ENCODE results near the gene SERPINB10. TPM values are rescaled to one million over a fixed set of nuclear protein-coding genes. Genes with fewer than 3 reads are reported as not detected.

SERPINB10 gene
- total and polyA plus RNA-seq, 2 of the 8 experiments (the other 6 are each of a cell fraction or from before 2014, with no cell fraction given) = not detected

- no peak overlapping the region for H3K18ac ChIP-seq (ENCODE audit: extremely low read depth, low read length)
- FAIRE-seq (no peak), DNase-seq (ENCODE audit: low read depth in 1 of 2, low spot score in 2 of 2) (no peak)
- ChIA-PET POLR2A (ENCODE audit: partially characterized antibody) (no interaction called here), CTCF (ENCODE audit: partially characterized antibody) (interaction anchor here (5.5 to 6.3 kb wide), 2 partner anchors 13 to 19 kb away, joined by 34 to 36 read pairs; no protein-coding TSS in a partner anchor)
- no peak overlapping the region for H3K4ac ChIP-seq (replicated peaks; ENCODE audit: insufficient read length, low read depth, low read length)
- no peak overlapping the region for H2BK12ac ChIP-seq (ENCODE audit: low read depth, low read length)
- H3K79me2 ChIP-seq (ENCODE audit: control insufficient read depth in 1 of 2, insufficient read depth in 2 of 2, low read length in 2 of 2) = no peaks in the 10 kb centered on the region
- H3K56ac ChIP-seq (replicated peaks; ENCODE audit: insufficient read length, low read depth, low read length) = no peak overlapping the region
- H3K9me3 ChIP-seq (ENCODE audit: insufficient read depth in 2 of 2, low read depth in 1 of 2, low read length in 1 of 2) = no peaks in the 10 kb centered on the region
- no peak overlapping the region for H2BK20ac ChIP-seq (ENCODE audit: low read length)
- no peaks in the 10 kb centered on the region for H3K36me3 ChIP-seq (ENCODE audit: control insufficient read depth in 2 of 4, insufficient read depth in 4 of 4, low read length in 3 of 4)
- no peak overlapping the region for H4K91ac ChIP-seq (replicated peaks; ENCODE audit: insufficient read length, low read length)
- H3K4me2 ChIP-seq (ENCODE audit: insufficient read depth in 1 of 2, low read depth in 2 of 2, low read length in 2 of 2) = no peak overlapping the region
- peaks cover 0 to 1% of the 10 kb centered on the region in 2 experiments for H4K20me1 ChIP-seq (replicated peaks in 1 of 2; ENCODE audit: control insufficient read depth in 1 of 2, insufficient read depth in 2 of 2, low read length in 2 of 2)
- H2BK5ac ChIP-seq (ENCODE audit: low read depth, low read length) = no peak overlapping the region
- H3K27me3 ChIP-seq (replicated peaks in 1 of 4; ENCODE audit: control insufficient read depth in 3 of 4, extremely low read depth in 1 of 4, insufficient read depth in 3 of 4, low read length in 3 of 4) = peaks cover 12 to 23% (median 18%) of the 10 kb centered on the region in 4 experiments
- no peak overlapping the region for H3K9ac ChIP-seq (replicated peaks in 1 of 4; ENCODE audit: extremely low read depth in 1 of 4, low read depth in 3 of 4, low read length in 3 of 4)
- no peaks in the 10 kb centered on the region for H3K4me1 ChIP-seq (replicated peaks in 1 of 4; ENCODE audit: control insufficient read depth in 3 of 4, insufficient read depth in 4 of 4, low read length in 3 of 4)
- no peak overlapping the region for H4K5ac ChIP-seq (ENCODE audit: insufficient read length, low read depth, low read length)
- H3K14ac ChIP-seq (ENCODE audit: insufficient read length) = no peak overlapping the region
- 88% methylated on average over 3 of the region's 3 CpGs; no CpG with 5 or more reads in 1 of the 2 experiments for WGBS, 2 experiments (ENCODE audit: extremely low coverage in 1 of 2, insufficient coverage in 1 of 2, insufficient read length in 1 of 2, insufficient replicate concordance in 2 of 2, low coverage in 1 of 2, low lambda C conversion rate in 2 of 2, missing lambda C conversion rate in 1 of 2)
- no peak overlapping the region for H3K4me3 ChIP-seq (ENCODE audit: extremely low read depth in 1 of 4, insufficient read depth in 2 of 4, low read depth in 3 of 4, low read length in 4 of 4)
- no peak overlapping the region for H2BK120ac ChIP-seq (replicated peaks; ENCODE audit: low read depth, low read length)
- H3K23ac ChIP-seq (ENCODE audit: insufficient read length) = no peak overlapping the region
- H2AFZ ChIP-seq (ENCODE audit: low read length) = no peak overlapping the region
- H4K8ac ChIP-seq (ENCODE audit: extremely low read depth, insufficient read depth, low read length) = no peak overlapping the region
- H3K27ac ChIP-seq (ENCODE audit: low read depth, low read length) = no peak overlapping the region
- H2AK5ac ChIP-seq (ENCODE audit: low read depth, low read length) = no peak overlapping the region
- H3K79me1 ChIP-seq (ENCODE audit: low read depth, low read length) = no peaks in the 10 kb centered on the region; the same call in 1 of the 2 replicates
- H2BK15ac ChIP-seq (ENCODE audit: low read length) = no peak overlapping the region
- no peak for TF ChIP-seq RFX5 (IDR thresholded peaks at IDR 0.05; ENCODE audit: borderline replicate concordance, low read depth, low read length)
- no peak for TF ChIP-seq SIX5 (IDR thresholded peaks at IDR 0.05; ENCODE audit: low read depth, low read length)
- no peak for TF ChIP-seq HDAC2 (IDR thresholded peaks at IDR 0.05; ENCODE audit: borderline replicate concordance in 1 of 2, low read depth in 2 of 2, low read length in 2 of 2)
- TF ChIP-seq TBP (IDR thresholded peaks at IDR 0.05; ENCODE audit: low read depth, low read length) = no peak
- TF ChIP-seq EGR1 (IDR thresholded peaks at IDR 0.05; ENCODE audit: borderline replicate concordance, low read depth, low read length) = no peak
- no peak for TF ChIP-seq BACH1 (IDR thresholded peaks at IDR 0.05; ENCODE audit: low read length)
- H3K23me2 ChIP-seq (ENCODE audit: low read depth, low read length) = no peaks in the 10 kb centered on the region
Observed at GRCh38 chr18:63982361-63982760, 74.6 kb downstream of the SERPINB10 start.

Data from H1 (cell line).